ENCODE measurements around the gene LRIT3. TPM values are rescaled to one million over a fixed set of nuclear protein-coding genes. Genes with fewer than 3 reads are reported as not detected.

The LRIT3 gene
- 0.03 to 0.09 TPM (median 0.03 TPM) in 5 replicates for total RNA-seq (2022; extraction: Qiagen RNA extraction)

DNA sequence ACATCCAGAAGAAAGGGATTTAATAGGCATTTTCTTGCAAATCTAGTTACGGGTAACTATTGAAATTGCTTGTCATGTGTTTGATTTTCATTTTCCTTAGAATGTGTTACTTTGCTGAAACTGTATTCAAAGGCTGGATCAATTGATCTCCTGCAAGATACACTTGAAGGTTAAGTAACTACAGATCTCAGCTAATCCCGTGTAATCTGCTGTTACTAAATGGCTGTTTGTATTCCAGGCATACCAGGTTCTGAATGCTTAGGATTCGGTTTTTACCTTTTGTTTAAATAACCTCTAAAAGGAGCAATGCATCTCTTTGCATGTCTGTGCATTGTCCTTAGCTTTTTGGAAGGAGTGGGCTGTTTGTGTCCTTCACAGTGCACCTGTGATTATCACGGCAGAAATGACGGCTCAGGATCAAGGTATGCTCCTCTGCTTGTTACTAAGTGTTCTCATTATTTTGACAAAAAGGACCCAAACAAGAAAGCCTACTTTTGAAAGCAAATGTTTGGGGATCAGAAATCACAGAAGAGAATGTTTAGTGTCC lies at the start of gene LRIT3:
Gene LRIT3, plus strand, starts transcription at position 212 of the 547 bp plus-strand sequence. Its CDS starts 95 bp downstream, at position 307.

GRCh38 chr4:109801895-109802319 lies 46.0 kb upstream of the LRIT3 start, which contains the start of gene CFI:
TSS of gene CFI (minus strand) at chr4:109801999. CDS start at chr4:109801971, 28 bp downstream.

DNA sequence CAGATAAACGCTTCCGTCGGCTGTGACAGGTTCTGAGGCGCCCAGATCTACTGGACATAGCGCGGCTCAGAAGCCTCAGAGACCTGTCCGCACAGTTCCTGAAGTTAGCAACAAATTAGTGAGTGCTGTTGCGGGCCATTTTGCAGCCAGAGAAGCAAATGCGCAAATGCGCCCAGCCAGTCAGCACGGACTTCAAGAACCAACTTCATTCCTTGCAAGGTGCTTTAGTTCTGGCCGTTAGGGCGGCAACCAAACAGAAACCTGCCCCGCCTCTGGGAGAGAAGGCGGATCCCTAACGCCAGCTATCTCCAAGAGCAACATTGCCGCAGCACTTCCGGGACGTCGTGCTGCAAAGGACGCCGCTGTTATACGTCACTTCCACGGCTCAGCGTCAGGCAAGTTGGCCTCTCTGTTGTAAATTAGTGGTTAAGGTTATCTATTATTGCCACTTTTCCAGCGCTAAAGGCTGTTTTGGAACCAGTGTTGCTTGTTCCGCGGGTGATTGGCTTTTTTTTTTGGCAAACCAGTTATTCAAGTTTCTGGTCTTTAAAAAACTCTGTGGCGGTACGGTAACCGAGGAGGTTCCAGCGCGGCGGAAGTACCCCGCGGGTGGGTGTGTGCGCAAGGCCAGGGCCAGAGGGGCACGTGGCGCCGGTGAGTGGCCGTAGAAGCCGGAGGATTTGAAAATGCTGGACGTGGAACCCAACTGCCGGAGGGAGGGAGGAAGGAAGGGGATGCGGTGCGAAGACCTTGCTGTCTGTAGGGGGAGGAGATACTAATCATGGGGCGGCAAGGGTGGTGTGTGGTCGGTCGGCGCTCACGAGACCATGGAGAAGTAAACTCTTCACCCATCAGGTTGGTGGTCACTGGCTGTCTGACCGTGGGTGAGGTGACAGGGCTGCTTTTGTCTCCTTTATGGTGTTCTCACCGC lies 32.5 kb upstream of the LRIT3 start, which contains the start of gene GAR1:
Gene GAR1, plus strand, starts transcription at position 612 of the 931 bp plus-strand sequence. CDS start 403 bp downstream, outside the sequence.

DNA sequence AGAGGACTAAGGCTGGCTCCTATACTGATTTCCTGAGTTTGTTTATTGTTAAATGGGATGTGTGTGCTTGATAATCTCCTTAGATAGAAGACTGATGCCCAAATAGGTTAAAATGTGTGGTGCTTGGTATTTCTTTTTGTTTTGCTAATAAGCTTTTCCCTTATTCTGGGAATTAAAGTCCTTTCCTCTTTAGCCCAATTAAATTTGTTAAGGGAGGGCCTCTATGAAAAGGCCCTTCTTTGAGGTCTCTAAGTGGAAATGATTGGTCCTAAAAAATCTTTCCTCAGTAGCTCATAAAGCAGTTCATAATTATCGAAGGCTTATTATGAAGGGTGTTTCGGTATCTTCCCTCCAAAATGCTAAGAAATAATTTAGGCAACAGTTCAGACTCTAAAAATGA lies 20.2 kb upstream of the LRIT3 start, which contains the start of gene RRH:
Gene RRH, plus strand, starts transcription at position 301 of the 400 bp plus-strand sequence. Its CDS starts 56 bp downstream, at position 357.

GRCh38 chr4:109912706-109913595 lies 65.0 kb downstream of the LRIT3 start, which contains the start of gene EGF:
TSS of gene EGF (plus strand) at chr4:109912883. CDS start at chr4:109913336, 453 bp downstream.

Other genes with a start within 250 kb of the LRIT3 start
- gene CASP6, start 144.7 kb upstream of the LRIT3 start, total RNA-seq (2022; extraction: Qiagen RNA extraction), result 14.4 to 18.4 TPM (median 16.1 TPM) in 5 replicates
- gene PLA2G12A, start 118.0 kb upstream of the LRIT3 start, total RNA-seq (2022; extraction: Qiagen RNA extraction), result 3.6 to 13.0 TPM (median 10.2 TPM) in 5 replicates
- 0.37 to 0.76 TPM (median 0.60 TPM) in 5 replicates for gene CFI, start 46.1 kb upstream of the LRIT3 start, total RNA-seq (2022; extraction: Qiagen RNA extraction)
- gene GAR1, start 32.3 kb upstream of the LRIT3 start, total RNA-seq (2022; extraction: Qiagen RNA extraction), result 41.2 to 45.9 TPM (median 43.5 TPM) in 5 replicates
- gene RRH, start 20.1 kb upstream of the LRIT3 start, total RNA-seq (2022; extraction: Qiagen RNA extraction), result 0.10 to 0.16 TPM (median 0.14 TPM) in 3 of 5 replicates, not detected in the others
- 0.23 to 0.59 TPM (median 0.35 TPM) in 5 replicates for gene EGF, start 64.8 kb downstream of the LRIT3 start, total RNA-seq (2022; extraction: Qiagen RNA extraction)